Liver (tissue), 3 donors: ENCODE measurements around the gene BTRC.

Experiments used
- ATF3 ChIP-seq: IDR thresholded peaks from 2 replicates; pipeline ENCODE4 v1.6.1; 2016; ENCODE audit warnings: antibody characterized with exemption
- CTCF ChIP-seq: fragments of 150-350 bp; IDR thresholded peaks from 2 replicates; pipeline ENCODE4 v1.5.1; 2017; ENCODE audit warnings: improper control_type of control experiment, low read depth, low read length; ENCODE audit not compliant: missing input control
- EGR1 ChIP-seq, 2 donors: IDR thresholded peaks; 2 replicates each; pipeline ENCODE4 v1.6.1; 2016 to 2018; ENCODE audit warnings: antibody characterized with exemption in 2 of 2, low read depth in 2 of 2
- FOXA1 ChIP-seq: IDR thresholded peaks from 2 replicates; pipeline ENCODE4 v1.6.1; 2016; ENCODE audit warnings: antibody characterized with exemption
- GABPA ChIP-seq, 2 donors: IDR thresholded peaks in 1 of 2; conservative IDR thresholded peaks in 1 of 2; 2 replicates each; pipeline ENCODE4 v1.6.1; 2016; ENCODE audit warnings: antibody characterized with exemption in 2 of 2, mild to moderate bottlenecking in 1 of 2, moderate library complexity in 1 of 2
- JUND ChIP-seq, 2 donors: IDR thresholded peaks; 2 replicates each; pipeline ENCODE4 v1.6.1; 2016; ENCODE audit warnings: antibody characterized with exemption in 2 of 2
- MAX ChIP-seq: IDR thresholded peaks from 2 replicates; pipeline ENCODE4 v1.6.1; 2016; ENCODE audit warnings: antibody characterized with exemption
- NR2F2 ChIP-seq: IDR thresholded peaks from 2 replicates; pipeline ENCODE4 v1.6.1; 2016; ENCODE audit warnings: antibody characterized with exemption
- RAD21 ChIP-seq, 2 donors: IDR thresholded peaks; 2 replicates each; pipeline ENCODE4 v1.6.1; 2016; ENCODE audit warnings: antibody characterized with exemption in 2 of 2, mild to moderate bottlenecking in 2 of 2
- RXRA ChIP-seq, 2 donors: IDR thresholded peaks; 2 replicates each; pipeline ENCODE4 v1.6.1; 2017 to 2018; ENCODE audit warnings: antibody characterized with exemption in 2 of 2, mild to moderate bottlenecking in 1 of 2
- SP1 ChIP-seq: IDR thresholded peaks from 2 replicates; pipeline ENCODE4 v1.6.1; 2018; ENCODE audit warnings: antibody characterized with exemption, mild to moderate bottlenecking
- TAF1 ChIP-seq: conservative IDR thresholded peaks from 2 replicates; pipeline ENCODE4 v1.6.1; 2016; ENCODE audit warnings: antibody characterized with exemption, mild to moderate bottlenecking
- YY1 ChIP-seq: IDR thresholded peaks from 2 replicates; pipeline ENCODE4 v1.6.1; 2016; ENCODE audit warnings: antibody characterized with exemption, mild to moderate bottlenecking
- TF ChIP-seq, protein P1 (sequence below): IDR thresholded peaks from 2 replicates; pipeline ENCODE4 v1.6.1; 2016; ENCODE audit warnings: antibody characterized with exemption, mild to moderate bottlenecking
- donor health status: healthy.
- donor health status: healthy.

DNA sequence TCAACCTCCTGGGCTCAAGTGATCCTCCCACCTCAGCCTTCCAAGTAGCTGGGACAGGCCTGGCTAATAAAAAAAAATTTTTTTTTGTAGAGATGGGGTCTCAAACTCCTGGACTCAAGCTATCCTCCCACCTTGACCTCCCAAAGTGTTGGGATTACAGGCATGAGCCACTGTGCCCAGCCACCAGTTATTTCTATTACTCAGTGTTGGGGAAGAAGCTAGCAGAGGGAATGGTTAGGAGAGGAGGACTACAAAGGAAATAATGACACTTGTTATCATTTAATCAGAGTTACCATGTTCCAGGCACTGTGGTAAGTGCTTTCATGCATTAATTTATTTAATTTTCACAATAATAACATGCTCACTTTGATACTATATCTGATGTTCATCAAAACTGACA is 17.6 kb upstream of the BTRC start:
- TF ChIP-seq JUND (IDR thresholded peaks at IDR 0.05) (no peak), CTCF (no peak), MAX (no peak), YY1 (no peak), SP1 (no peak), FOXA1 (no peak), RXRA (IDR thresholded peaks at IDR 0.05) (no peak), EGR1 (IDR thresholded peaks at IDR 0.05; ENCODE audit: low read depth in 2 of 2) (no peak), RAD21 (IDR thresholded peaks at IDR 0.05) (no peak), TAF1 (no peak), ATF3 (no peak), NR2F2 (no peak), GABPA (IDR thresholded peaks at IDR 0.05 in 1 of 2, conservative IDR thresholded peaks at IDR 0.05 in 1 of 2) (no peak)
- TF ChIP-seq, protein P1, sequence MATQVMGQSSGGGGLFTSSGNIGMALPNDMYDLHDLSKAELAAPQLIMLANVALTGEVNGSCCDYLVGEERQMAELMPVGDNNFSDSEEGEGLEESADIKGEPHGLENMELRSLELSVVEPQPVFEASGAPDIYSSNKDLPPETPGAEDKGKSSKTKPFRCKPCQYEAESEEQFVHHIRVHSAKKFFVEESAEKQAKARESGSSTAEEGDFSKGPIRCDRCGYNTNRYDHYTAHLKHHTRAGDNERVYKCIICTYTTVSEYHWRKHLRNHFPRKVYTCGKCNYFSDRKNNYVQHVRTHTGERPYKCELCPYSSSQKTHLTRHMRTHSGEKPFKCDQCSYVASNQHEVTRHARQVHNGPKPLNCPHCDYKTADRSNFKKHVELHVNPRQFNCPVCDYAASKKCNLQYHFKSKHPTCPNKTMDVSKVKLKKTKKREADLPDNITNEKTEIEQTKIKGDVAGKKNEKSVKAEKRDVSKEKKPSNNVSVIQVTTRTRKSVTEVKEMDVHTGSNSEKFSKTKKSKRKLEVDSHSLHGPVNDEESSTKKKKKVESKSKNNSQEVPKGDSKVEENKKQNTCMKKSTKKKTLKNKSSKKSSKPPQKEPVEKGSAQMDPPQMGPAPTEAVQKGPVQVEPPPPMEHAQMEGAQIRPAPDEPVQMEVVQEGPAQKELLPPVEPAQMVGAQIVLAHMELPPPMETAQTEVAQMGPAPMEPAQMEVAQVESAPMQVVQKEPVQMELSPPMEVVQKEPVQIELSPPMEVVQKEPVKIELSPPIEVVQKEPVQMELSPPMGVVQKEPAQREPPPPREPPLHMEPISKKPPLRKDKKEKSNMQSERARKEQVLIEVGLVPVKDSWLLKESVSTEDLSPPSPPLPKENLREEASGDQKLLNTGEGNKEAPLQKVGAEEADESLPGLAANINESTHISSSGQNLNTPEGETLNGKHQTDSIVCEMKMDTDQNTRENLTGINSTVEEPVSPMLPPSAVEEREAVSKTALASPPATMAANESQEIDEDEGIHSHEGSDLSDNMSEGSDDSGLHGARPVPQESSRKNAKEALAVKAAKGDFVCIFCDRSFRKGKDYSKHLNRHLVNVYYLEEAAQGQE = no peak
